K562 (cell line): ENCODE data around the gene POU2F3. TPM values are rescaled to one million over a fixed set of nuclear protein-coding genes. Genes with fewer than 3 reads are reported as not detected.

Experiments
- CXXC5 ChIP-seq: fragments of 250-450 bp; sonication (Bioruptor Pico); IDR thresholded peaks from 2 replicates; pipeline ENCODE4 v1.8.0; 2022; ENCODE audit warnings: inconsistent platforms, mild to moderate bottlenecking, moderate library complexity
- EWSR1 ChIP-seq: fragments of 450-650 bp; IDR thresholded peaks from 2 replicates; pipeline ENCODE4 v1.6.1; 2018; ENCODE audit warnings: borderline replicate concordance, mild to moderate bottlenecking, low read depth, moderate library complexity; ENCODE audit not compliant: partially characterized antibody
- FOXP4 ChIP-seq: sonication (generic); formaldehyde crosslinking; IDR thresholded peaks from 2 replicates; pipeline ENCODE4 v1.8.0; 2022; ENCODE audit warnings: mild to moderate bottlenecking, missing genetic modification reagents, borderline replicate concordance
- RCOR1 ChIP-seq, 2 experiments: IDR thresholded peaks; 2 replicates each; pipeline ENCODE4 v1.6.1; 2012; ENCODE audit warnings: low read depth in 2 of 2, low read length in 2 of 2, borderline replicate concordance in 1 of 2, improper control_type of control experiment in 1 of 2
- SLC30A9 ChIP-seq: fragments of 250-450 bp; sonication (Bioruptor Pico); IDR thresholded peaks from 2 replicates; pipeline ENCODE4 v1.8.0; 2022; ENCODE audit warnings: mild to moderate bottlenecking, moderate library complexity
- TRIM25 ChIP-seq: fragments of 450-650 bp; IDR thresholded peaks from 2 replicates; pipeline ENCODE4 v1.7.0; 2016; ENCODE audit warnings: borderline replicate concordance
- ZNF639 ChIP-seq, 2 experiments: fragments of 200-800 bp in 1 of 2; sonication (Bioruptor generic) in 1 of 2; sonication (generic) in 1 of 2; formaldehyde crosslinking in 1 of 2; IDR thresholded peaks in 1 of 2; conservative IDR thresholded peaks in 1 of 2; 2 replicates each; pipeline versions ENCODE4 v1.5.0 to v1.6.1; 2016 to 2020; ENCODE audit warnings: missing compliant biosample characterization in 1 of 2, missing genetic modification characterization in 1 of 2, missing genetic modification reagents in 1 of 2
- polyA plus RNA-seq, 8 experiments: library from polyadenylated mRNA; depleted of rRNA in 4 of 8; stranded (reverse) in 5 of 8; unstranded in 3 of 8; fragments of >200 nt; fragmentation: Nextera tagmentation in 2 of 8; fragmentation: Illumina TruSeq in 1 of 8; extraction: Ambion mirVana in 2 of 8; extraction: Trizol in 1 of 8; gene quantifications; 2 replicates each; pipeline versions ENCODE4 v1.2.1 to v1.2.3, GENCODE V29; 2011 to 2014; ENCODE audit warnings: inconsistent platforms in 1 of 8, missing spikeins in 1 of 8
- total RNA-seq, 7 experiments: library from RNA; depleted of rRNA in 6 of 7; stranded (reverse); fragments of >200 nt in 6 of 7; fragmentation: Illumina TruSeq in 2 of 7; extraction: Trizol in 2 of 7; gene quantifications; 2 replicates each; pipeline versions ENCODE4 v1.2.1 to v1.2.3, GENCODE V29; 2011 to 2021; ENCODE audit warnings: low replicate concordance in 1 of 7

Gene POU2F3
- total and polyA plus RNA-seq, 9 of the 15 experiments (the other 6 are each of a cell fraction or from before 2014, with no cell fraction given), result not detected

GRCh38 chr11:120199613-120200012, 40.3 kb upstream of the POU2F3 start (continued):
- TF ChIP-seq FOXP4 (CRISPR knock-in tag) (no peak), EWSR1 (no peak), SLC30A9 (CRISPR knock-in tag) (no peak), CXXC5 (no peak), TRIM25 (no peak), RCOR1 (IDR thresholded peaks at IDR 0.05; ENCODE audit: borderline replicate concordance in 1 of 2, low read depth in 2 of 2, low read length in 2 of 2) (no peak), ZNF639 (CRISPR knock-in tag; conservative IDR thresholded peaks at IDR 0.05 in 1 of 2, IDR thresholded peaks at IDR 0.05 in 1 of 2) (no peak)
